ENCODE results near the gene RPRD1A.
"Not testable (repeated sequence)": the region's sequence is repeated elsewhere in the genome, so short reads cannot be mapped to it uniquely, and the experiment has no call there.

RPRD1A gene

DNA sequence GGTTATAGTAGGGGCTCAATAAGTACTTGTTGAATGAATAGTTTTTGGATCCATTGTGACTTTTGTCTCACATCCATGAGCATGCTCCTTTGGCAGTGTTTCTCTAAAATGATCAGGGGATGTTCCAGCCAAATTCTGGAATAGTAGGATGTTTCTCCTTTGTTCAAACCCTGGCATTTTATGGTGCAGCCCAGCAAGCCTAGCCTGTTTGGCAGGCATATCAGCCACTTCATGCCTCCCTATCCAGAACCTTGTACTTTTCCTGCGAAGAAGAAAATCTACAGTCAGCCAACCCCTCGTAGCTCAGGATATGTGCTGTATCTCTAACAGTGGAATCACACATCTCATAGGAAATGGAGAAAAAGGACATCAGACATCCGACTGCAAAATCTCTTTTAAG lies 27.1 kb upstream of the RPRD1A start:
- H3K4me3 ChIP-seq (ENCODE audit: low read length) = no peak overlapping the region
- no peak for DNase-seq (ENCODE audit: low read depth)
- TF ChIP-seq, protein P1, sequence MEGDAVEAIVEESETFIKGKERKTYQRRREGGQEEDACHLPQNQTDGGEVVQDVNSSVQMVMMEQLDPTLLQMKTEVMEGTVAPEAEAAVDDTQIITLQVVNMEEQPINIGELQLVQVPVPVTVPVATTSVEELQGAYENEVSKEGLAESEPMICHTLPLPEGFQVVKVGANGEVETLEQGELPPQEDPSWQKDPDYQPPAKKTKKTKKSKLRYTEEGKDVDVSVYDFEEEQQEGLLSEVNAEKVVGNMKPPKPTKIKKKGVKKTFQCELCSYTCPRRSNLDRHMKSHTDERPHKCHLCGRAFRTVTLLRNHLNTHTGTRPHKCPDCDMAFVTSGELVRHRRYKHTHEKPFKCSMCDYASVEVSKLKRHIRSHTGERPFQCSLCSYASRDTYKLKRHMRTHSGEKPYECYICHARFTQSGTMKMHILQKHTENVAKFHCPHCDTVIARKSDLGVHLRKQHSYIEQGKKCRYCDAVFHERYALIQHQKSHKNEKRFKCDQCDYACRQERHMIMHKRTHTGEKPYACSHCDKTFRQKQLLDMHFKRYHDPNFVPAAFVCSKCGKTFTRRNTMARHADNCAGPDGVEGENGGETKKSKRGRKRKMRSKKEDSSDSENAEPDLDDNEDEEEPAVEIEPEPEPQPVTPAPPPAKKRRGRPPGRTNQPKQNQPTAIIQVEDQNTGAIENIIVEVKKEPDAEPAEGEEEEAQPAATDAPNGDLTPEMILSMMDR (conservative IDR thresholded peaks at IDR 0.05; ENCODE audit: low read length) = no peak

DNA sequence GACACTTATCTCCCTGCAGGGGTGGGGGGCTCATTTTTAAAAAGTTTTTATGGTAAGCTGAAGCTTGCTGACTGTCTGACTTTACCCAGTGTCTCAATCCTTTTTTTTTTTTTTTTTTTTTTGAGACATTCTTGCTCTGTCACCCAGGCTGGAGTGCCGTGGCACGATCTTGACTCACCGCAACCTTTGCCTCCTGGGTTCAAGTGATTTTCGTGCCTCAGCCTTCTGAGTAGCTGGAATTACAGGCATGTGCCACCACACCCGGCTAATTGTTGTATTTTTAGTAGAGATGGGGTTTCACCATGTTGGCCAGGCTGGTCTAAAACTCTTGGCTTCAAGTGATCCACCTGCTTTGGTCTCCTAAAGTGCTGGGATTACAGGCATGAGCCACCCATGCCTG lies 24.8 kb upstream of the RPRD1A start:
- not testable (repeated sequence) for H3K4me3 ChIP-seq (ENCODE audit: low read length); DNase-seq (ENCODE audit: low read depth)

DNA sequence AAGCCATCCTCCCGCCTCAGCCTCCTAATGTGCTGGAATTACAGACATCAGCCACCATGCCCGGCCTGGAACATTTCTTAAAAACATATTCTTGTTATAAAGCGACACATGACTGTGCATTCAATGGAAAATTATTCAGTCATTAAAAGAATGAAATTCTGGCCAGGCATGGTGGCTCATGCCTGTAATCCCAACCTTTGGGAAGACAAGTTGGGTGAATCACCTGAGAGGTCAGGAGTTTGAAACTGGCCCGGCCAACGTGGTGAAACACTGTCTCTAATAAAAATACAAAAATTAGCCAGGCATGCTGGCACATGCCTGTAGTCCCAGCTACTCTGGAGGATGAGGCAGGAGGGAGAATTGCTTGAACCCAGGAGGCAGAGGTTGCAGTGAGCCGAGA lies 21.6 kb upstream of the RPRD1A start:
- H3K4me3 ChIP-seq (ENCODE audit: low read length) = no peak overlapping the region
- TF ChIP-seq, protein P1 (conservative IDR thresholded peaks at IDR 0.05; ENCODE audit: low read length) = no peak
- no peak for DNase-seq (ENCODE audit: low read depth)

DNA sequence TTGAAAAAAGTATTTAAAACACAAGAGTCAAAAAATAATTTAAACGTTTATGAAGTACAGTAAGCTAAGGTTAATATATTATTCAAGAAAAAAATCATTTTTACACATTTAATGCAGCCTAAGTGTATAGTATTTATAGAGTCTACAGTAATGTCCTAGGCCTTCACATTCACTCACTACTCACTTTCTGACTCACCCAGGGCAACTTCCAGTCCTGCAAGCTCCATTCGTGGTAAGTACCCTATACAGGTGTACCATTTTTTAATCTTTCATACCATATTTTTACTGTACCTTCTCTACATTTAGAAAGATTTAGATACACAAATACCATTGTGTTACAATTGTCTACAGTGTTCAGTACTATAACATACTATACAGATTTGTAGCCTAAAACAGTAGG lies 20.9 kb upstream of the RPRD1A start:
- no peak overlapping the region for H3K4me3 ChIP-seq (ENCODE audit: low read length)

DNA sequence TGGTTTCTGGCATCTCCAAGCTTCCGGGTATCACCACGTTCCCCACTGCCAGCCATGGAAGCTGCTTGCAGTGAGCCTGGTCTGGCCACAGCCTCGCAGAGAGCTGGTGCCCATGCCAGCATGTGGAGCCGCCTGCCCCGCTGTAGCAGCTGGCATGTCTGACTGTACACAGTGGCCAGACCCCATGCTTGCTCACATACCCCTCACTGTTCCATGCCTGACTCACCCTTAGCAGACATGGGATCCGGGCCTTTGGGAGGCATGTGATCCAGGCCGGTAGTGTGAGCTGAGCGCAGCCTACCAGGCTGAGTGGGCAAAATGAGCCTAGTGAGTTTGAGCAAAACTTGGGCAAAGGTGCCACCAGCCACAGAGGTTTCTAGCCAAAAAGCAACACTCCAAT lies 18.8 kb upstream of the RPRD1A start:
- H3K4me3 ChIP-seq (ENCODE audit: low read length) = no peak overlapping the region
- TF ChIP-seq, protein P1 (conservative IDR thresholded peaks at IDR 0.05; ENCODE audit: low read length) = no peak
- DNase-seq (ENCODE audit: low read depth) = no peak

More for the DNA sequence above, 20.9 kb upstream of the RPRD1A start:
- TF ChIP-seq, protein P1 (conservative IDR thresholded peaks at IDR 0.05; ENCODE audit: low read length) = no peak
- no peak for DNase-seq (ENCODE audit: low read depth)

DNA sequence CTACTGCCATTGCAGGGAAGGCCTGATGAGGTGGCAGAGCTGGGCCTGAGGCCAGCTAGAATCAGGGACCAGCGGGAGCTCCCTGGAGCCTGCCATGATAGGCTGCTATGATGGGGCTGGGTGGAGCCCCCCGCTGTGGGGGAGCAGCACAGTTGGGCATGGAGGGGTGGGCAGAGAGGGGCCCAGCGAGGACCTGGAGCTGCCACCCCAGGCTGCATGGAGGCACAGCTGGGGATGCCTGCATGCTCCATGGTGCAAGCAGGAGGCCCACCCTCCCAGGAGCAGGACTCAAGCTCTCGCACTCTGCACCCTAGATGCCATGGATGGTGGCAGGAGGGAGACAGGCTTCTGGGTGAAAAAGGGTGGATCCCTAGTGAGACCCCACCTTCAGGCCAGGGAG lies 17.8 kb upstream of the RPRD1A start:
- no peak for DNase-seq (ENCODE audit: low read depth)
- no peak overlapping the region for H3K4me3 ChIP-seq (ENCODE audit: low read length)
- TF ChIP-seq, protein P1 (conservative IDR thresholded peaks at IDR 0.05; ENCODE audit: low read length) = no peak

DNA sequence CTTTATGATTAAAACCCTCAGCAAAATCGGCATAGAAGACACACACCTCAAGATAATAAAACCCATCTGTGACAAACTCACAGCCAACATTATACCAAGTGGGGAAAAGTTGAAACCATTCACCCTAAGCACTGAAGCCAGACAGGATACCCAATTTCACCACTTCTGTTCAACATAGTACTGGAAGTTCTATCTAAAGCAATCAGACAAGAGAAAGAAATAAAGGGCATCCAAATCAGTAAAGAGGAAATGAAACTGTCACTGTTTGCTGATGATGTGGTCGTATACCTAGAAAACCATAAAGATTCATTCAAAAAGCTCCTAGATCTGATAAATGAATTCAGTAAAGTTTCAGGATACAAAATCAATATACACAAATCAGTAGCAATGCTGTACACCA lies 16.4 kb upstream of the RPRD1A start:
- TF ChIP-seq, protein P1 (conservative IDR thresholded peaks at IDR 0.05; ENCODE audit: low read length) = no peak
- no peak for DNase-seq (ENCODE audit: low read depth)
- H3K4me3 ChIP-seq (ENCODE audit: low read length) = no peak overlapping the region

DNA sequence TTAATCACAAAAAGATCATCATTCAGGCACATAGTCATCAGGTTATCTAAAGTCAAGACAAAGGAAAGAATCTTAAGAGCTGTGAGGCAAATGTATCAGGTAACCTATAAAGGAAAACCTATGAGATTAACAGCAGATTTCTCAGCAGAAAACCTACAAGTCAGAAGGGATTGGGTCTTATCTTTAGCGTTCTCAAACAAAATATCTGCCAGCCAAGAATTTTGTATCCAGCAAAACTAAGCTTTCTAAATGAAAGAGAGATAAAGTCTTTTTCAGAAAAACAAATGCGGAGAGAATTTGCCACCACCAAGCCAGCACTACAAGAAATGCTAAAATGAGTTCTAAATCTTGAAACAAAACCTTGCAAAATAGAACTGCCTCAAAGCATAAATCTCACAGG lies 13.8 kb upstream of the RPRD1A start:
- not testable (repeated sequence) for DNase-seq (ENCODE audit: low read depth); H3K4me3 ChIP-seq (ENCODE audit: low read length)
